HG03039 (cell line): ENCODE measurements around the gene IRAK3.
"Not testable (repeated sequence)": the region's sequence is repeated elsewhere in the genome, so short reads cannot be mapped to it uniquely, and the experiment has no call there.

Experiments
- ATAC-seq: cut with Tn5 transposase; IDR thresholded peaks from one replicate; pipeline ENCODE4 v1.9.1; 2021; ENCODE audit warnings: mild to moderate bottlenecking, moderate library complexity; ENCODE audit not compliant: unreplicated experiment

Gene IRAK3

GRCh38 chr12:66169221-66170170, 19.5 kb upstream of the IRAK3 start, which contains the start of gene TMBIM4:
TMBIM4 (minus strand) TSS chr12:66169996; CDS start chr12:66169951, 45 bp downstream.
- ATAC-seq = peak; percentile 85

- no peak for ATAC-seq
These were observed 18.4 kb upstream of the IRAK3 start for GRCh38 chr12:66170606-66171005.

- ATAC-seq = not testable (repeated sequence)
These were observed 14.4 kb upstream of the IRAK3 start for GRCh38 chr12:66174391-66175325.

GRCh38 chr12:66176105-66176900, 12.7 kb upstream of the IRAK3 start:
- no peak for ATAC-seq

GRCh38 chr12:66182956-66183355, 6.1 kb upstream of the IRAK3 start:
- ATAC-seq = no peak

GRCh38 chr12:66184822-66185221, 4.2 kb upstream of the IRAK3 start:
- ATAC-seq = not testable (repeated sequence)

- ATAC-seq = no peak
These were observed 2.0 kb upstream of the IRAK3 start for GRCh38 chr12:66187036-66187435.

GRCh38 chr12:66187821-66188220, 1.2 kb upstream of the IRAK3 start:
- ATAC-seq = no peak

GRCh38 chr12:66189486-66189843, 451 bp downstream of the IRAK3 start:
- ATAC-seq = no peak

- ATAC-seq = no peak
These were observed 875 bp downstream of the IRAK3 start for GRCh38 chr12:66189889-66190288.

- no peak for ATAC-seq
These were observed 1.7 kb downstream of the IRAK3 start for GRCh38 chr12:66190519-66191370.

GRCh38 chr12:66191547-66192126, 2.6 kb downstream of the IRAK3 start:
- no peak for ATAC-seq

- no peak for ATAC-seq
These were observed 5.1 kb downstream of the IRAK3 start for GRCh38 chr12:66194122-66194521.

GRCh38 chr12:66195242-66195641, 6.2 kb downstream of the IRAK3 start:
- ATAC-seq = no peak

- peak; percentile 86 for ATAC-seq
These were observed 7.8 kb downstream of the IRAK3 start for GRCh38 chr12:66196806-66197205.

- ATAC-seq = no peak
These were observed 8.5 kb downstream of the IRAK3 start for GRCh38 chr12:66197495-66197921.

- ATAC-seq = no peak
These were observed 10.1 kb downstream of the IRAK3 start for GRCh38 chr12:66199141-66199540.

- no peak for ATAC-seq
These were observed 11.0 kb downstream of the IRAK3 start for GRCh38 chr12:66199831-66200509.

- no peak for ATAC-seq
These were observed 14.8 kb downstream of the IRAK3 start for GRCh38 chr12:66203820-66204219.
